Measurements from ENCODE around the gene SNTG2.

Gene SNTG2

DNA sequence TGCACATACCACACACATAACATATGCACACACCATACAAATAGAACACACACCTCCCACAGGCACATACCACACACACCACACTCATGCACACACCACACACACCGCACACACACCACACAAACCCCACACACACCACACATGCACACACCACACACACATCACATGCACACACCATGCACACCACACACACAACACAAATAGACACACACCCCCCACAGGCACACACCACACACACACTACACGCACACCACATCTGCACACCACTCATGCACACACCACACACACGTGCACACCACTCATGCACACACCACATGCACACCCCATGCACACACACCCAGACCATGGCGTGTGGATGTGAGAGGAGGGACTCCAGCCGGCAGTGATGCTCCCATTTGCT lies 300.9 kb downstream of the SNTG2 start:
- DNase-seq = no peak

GRCh38 chr2:1253629-1254028 lies 303.0 kb downstream of the SNTG2 start:
- DNase-seq = no peak

DNA sequence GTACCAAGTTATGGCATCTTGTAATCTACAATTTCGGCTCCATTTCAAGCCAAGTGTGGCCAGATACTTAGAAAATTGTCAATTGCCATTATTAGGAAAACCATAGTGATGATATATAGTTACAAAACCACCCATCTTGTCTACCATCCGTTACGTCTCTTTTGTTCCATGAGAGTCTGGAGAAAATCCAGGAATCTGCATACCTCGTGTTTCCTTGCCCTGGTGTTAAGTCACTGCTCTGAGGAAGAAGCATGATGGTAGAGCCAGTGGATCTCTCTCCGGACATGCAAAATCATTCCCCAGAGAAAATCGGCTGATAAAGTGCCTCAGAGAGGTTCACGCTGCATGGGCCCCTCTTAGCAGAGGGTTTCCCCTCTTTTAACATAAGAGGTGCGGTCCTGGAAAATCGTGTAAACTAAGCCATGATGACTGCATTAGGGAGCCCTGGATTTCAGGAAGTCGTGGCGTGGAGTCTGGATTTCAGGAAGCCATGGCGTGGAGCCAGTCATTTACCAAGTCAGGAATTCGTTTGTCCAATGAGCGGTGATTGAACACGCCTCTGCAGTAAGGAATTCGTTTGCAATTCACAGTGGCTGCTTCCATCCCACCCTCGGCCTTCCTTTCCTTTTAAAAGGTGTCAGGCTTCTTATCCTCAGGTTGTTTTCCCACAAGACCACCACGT lies 304.2 kb downstream of the SNTG2 start:
- no peak for DNase-seq

DNA sequence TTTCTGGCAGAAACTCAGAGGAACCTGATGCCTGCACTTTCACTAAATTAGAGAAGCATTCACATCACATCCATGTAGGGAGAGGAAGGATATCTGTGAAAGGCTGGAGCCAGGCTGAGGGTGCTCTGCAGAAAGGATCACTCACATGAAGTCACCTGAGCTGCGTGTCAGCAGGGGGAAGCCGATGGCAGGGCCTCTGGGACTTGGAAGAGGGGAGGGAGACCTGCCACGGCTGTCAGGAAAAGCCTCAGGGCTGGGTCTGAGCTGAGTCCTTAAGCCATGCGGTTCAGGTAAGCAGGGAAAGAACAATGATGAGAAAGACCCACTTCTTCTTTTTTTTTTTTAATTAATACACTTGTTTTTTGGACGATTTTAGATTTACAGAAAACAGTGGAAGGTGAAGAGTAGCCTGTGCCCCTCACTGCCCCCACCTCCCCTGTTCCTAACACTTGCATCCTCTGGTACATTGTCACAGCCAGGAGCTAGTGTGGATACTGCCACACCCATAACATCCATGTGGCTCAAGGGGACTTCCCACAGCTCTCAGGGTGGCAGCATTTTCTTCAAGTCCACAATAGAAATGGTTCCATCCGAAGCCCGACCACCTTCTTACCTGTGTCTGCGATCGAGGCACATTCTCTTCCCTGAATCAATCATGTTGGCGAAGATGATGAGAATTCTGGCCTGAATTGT lies 306.1 kb downstream of the SNTG2 start:
- no peak for DNase-seq

GRCh38 chr2:1257334-1257733 lies 306.7 kb downstream of the SNTG2 start:
- DNase-seq = no peak

DNA sequence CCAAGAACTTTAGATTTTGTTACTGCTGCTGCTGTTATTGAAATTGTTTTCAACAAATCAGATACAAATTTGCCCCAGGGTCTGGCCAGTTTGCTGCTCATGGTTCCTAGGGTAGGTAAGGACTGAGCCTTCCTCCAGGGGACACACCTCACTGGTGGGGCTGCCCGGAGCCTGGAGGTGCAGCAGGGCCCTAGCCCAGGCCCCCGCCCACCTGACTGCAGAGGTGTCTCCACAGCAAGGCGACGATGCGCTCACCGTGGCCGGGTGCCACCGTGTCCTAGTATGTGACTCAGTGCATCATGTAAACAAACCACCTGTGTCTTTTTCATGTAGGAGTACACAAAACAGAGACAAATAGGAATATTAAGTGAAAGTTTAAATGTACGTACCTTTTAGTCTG lies 309.1 kb downstream of the SNTG2 start:
- no peak for DNase-seq

DNA sequence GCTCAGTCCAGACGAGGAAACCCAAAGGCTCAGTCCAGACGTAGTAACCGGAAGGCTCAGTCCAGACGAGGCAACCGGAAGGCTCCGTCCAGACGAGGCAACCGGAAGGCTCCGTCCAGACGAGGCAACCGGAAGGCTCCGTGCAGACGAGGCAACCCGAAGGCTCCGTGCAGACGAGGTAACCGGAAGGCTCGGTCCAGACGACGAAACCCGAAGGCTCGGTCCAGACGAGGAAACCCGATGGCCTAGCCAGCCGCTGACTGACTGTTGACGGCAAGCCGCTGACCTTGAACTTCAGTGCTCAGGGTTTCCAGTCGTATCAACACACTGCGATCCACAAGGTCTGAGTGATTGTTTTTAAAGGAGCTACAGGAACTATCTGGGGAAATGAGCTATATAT lies 312.0 kb downstream of the SNTG2 start:
- no peak for DNase-seq

DNA sequence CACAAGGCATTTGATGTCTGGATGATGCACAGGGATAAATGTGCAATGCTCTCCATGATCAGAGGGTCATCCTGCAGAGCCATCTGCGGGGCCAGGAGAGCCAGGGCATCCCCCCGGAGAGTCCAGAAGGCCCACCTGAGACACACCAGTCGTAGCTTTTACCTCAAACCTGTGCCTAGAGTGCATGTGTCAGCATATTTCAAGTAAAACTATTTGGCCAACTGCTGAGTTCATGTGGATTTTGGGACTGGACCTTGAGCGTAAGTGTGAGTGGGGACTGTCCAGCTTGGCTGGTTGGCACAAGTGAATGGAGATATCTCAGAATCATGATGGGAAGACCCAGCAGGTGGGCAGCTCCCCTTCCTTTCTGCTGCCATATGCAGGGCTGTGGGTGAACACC lies 314.8 kb downstream of the SNTG2 start:
- no peak for DNase-seq

GRCh38 chr2:1266351-1266750 lies 315.7 kb downstream of the SNTG2 start:
- DNase-seq = no peak

DNA sequence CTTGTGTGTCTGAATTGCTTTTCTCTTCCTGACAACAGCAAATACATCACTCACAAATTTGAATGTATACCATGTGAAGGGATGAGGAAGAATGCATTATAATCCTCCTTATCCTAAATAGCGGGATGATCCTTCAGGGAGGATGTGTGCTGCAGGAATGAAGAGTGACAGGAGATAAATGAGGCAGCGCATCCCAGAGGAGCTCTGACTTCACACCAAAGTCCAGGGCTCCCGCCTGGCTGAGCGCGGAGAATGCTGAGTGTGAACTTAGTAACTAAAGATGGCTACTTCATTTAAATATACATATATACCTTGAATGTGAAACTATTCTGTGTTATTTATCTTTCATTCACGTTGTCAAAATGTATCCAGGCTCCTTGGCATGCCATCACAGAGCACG lies 317.4 kb downstream of the SNTG2 start:
- DNase-seq = no peak

DNA sequence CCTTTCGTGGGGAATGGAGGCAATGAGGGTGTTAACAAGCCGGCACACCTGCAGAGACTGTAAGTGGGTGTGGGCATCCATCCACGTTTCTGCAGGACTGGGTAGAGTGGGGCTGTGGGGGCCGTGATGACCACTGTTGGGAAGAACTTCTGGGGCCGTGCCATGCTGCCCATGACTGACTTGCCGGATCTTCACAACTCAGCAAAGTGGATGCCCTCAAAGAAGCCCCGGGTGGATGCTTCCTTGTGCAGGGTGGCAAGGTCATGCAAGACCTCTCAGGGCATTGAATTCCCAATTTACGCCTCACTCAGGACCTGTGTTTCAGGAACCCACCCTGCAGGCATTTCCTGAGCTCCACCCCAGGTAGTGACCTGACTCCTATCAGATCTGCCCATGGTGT lies 319.2 kb downstream of the SNTG2 start:
- no peak for DNase-seq

DNA sequence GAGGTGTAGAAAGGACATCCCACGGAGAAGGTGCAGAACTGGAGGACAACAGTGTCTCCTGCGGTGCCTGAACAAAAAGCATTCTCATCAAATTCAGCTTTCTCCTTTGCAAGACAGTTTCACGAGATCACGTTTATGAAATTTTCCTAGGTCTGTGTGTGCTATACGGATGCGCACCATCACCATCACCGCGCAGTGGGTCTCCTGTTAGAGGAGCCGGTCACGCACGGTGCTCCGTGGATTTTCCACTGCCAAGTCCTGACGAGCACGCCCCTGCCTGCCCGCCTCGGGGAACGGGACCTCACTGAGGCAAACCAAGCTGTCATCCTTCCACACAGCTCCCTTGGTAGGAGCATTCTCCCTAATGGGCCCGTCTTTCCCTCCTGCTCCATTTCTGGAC lies 322.2 kb downstream of the SNTG2 start:
- no peak for DNase-seq

DNA sequence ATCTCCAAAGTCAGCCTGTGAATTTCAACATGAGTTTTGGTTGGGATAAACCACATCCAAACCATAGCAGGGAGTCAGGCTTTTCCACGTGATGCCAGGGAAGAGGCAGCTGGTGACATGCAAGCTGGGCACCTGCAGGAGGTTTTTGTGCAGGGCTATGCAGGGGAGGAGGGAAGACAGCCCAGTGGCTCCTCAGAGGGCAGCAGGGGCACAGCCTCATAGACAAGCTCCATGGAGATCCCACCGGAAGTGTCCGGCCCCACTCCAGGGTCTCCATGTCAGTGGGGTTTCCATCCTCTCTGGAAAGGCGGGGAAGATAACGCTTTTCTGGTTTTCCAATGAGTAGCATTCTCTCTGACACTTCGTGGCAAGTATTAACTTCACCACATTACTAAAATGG lies 327.0 kb downstream of the SNTG2 start:
- no peak for DNase-seq

DNA sequence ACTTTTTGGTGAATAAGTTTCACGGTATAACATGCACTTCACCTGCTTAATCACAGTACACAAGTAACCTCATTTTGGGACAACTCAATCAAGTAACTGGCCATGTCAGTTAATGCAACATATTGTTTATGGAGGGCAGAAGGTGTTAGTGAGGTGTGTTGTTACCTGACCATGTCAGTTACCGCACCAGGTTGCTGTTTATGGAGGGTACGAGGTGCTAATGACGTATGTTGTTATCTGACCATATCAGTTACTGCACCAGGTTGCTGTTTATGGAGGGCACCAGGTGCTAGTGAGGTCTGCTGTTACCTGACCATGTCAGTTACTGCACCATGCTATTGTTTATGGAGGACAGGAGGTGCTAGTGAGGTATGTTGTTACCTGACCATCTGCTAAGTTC lies 327.5 kb downstream of the SNTG2 start:
- no peak for DNase-seq

DNA sequence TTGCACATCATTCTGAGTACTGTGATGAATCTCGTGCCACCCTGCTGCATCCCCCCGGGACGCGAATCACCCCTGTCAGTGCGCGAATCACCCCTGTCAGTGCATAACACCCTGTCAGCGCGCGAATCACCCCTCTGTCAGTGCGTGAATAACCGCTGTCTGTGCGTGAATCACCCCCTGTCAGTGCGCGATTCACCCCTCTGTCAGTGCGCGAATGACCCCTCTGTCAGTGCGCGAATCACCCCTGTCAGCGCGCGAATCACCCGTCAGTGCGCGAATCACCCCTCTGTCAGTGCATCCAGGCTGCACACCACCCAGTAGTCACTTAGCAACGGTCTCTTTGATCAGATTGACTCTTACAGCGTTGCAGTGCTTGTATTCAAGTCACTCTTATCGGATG lies 328.2 kb downstream of the SNTG2 start:
- DNase-seq = no peak

DNA sequence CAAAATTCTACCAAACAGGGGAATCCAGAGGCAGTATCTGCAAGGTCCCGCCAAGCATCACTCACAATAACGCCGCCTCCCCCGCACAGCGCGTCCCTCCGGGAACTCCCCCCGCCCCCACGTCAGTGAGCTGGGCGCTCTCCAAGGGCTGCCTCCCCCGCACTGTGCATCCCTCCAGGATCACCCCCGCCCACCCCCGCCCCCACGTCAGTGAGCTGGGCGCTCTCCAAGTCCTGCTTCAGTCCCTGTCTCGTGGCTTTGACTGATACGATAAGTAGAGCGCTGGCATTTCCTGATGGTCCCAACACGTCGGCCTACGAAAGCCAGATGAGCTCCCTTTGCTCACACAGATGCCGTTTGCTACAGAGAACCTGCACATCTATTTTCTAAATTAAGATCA lies 331.9 kb downstream of the SNTG2 start:
- DNase-seq = no peak

GRCh38 chr2:1283020-1283801 lies 332.6 kb downstream of the SNTG2 start:
- no peak for DNase-seq

- DNase-seq = no peak
These were observed 333.2 kb downstream of the SNTG2 start for GRCh38 chr2:1283871-1284270.

DNA sequence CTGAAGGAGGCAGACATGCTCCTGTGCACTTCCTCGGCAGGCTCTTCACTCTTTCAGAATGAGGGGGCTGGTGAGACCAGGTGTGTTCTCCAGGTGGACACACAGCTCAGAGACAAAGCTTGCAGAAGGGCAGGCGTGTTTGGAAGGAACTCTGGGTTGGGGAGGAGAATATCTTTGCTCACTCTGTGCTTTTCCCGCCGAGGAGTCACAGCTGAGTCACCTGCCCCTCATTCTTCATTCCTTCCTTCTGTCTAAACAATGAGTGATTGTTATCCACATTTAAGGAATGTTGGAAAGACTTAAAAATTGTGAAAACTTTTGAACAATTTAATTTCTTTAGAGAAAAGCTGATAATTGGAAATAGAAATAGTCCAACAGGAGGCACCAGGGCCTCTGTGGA lies 336.3 kb downstream of the SNTG2 start:
- no peak for DNase-seq

GRCh38 chr2:1287427-1287826 lies 336.8 kb downstream of the SNTG2 start:
- DNase-seq = no peak

GRCh38 chr2:1294900-1295299 lies 344.3 kb downstream of the SNTG2 start:
- no peak for DNase-seq

GRCh38 chr2:1295740-1296139 lies 345.1 kb downstream of the SNTG2 start:
- no peak for DNase-seq

DNA sequence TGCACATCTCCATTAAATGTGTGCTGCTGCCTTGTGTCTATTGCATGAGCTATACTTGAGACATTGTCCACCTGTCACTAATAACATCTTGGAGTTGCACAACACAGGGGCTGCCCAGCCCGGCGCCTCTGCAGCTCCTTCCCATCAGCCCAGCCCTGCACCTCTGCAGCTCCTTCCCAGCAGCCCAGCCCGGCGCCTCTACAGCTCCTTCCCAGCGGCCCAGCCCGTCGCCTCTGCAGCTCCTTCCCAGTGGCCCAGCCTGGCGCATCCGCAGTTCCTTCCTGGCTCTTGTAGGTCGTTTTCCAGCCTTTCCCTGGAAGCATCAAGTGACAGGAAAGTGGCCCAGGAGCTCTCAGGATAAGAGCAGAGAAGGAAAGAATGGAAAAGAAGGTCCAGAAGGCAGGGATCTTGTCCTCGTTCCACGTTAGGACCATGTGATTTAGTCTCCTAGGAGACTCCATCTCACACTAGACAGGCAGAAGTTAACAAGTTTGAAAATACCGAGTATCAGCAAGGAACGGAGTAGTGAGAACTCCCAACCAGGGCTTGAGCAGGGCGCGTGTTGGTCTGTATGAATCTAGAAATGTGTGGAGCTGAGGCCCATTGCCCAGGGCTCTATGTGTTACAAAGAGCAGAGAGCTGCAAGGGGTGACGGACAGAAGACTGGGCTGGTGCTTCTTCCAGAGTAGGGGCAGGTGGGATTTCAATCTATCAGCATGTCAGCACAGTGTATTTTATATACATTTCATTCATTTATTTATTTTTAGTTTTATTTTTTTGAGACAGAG lies 346.9 kb downstream of the SNTG2 start:
- no peak for DNase-seq
